HG03175 (cell line): ENCODE results near the gene TTC31.
"Not testable (repeated sequence)": the region's sequence is repeated elsewhere in the genome, so short reads cannot be mapped to it uniquely, and the experiment has no call there.

Experiments
- ATAC-seq: cut with Tn5 transposase; IDR thresholded peaks from one replicate; pipeline ENCODE4 v1.9.1; 2021; ENCODE audit warnings: mild to moderate bottlenecking, moderate library complexity; ENCODE audit not compliant: unreplicated experiment

TTC31 gene

GRCh38 chr2:74457129-74457548 lies 25.7 kb upstream of the TTC31 start:
- ATAC-seq = no peak

- peak; percentile 27 for ATAC-seq
Observed at GRCh38 chr2:74457549-74458131, 25.2 kb upstream of the TTC31 start.

- ATAC-seq = peak; percentile 85
Observed at GRCh38 chr2:74458132-74458937, 24.5 kb upstream of the TTC31 start, which contains the start of gene WBP1. WBP1 (plus strand) TSS chr2:74458438; CDS start chr2:74458603, 165 bp downstream.

DNA sequence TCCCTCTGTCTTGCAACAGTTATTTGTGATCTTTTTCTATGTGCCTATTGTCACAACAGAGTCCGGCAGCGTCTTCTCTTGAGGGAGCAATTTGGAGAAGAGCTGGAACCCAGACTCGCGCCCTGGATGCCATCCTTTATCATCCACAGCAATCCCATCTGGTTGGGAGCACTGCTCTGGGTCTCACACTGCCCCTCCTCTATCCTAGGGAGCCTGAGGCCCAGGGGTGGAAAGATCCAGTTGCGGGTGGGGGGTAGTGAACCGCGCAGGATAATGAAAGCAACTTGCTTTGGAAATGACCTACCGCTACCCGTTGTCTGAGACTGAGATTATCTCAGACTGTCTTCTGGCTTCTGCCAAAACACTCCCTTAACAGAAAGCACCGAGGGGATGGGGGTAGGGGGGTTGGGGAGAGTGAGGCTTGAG lies 23.9 kb upstream of the TTC31 start:
- ATAC-seq = no peak

DNA sequence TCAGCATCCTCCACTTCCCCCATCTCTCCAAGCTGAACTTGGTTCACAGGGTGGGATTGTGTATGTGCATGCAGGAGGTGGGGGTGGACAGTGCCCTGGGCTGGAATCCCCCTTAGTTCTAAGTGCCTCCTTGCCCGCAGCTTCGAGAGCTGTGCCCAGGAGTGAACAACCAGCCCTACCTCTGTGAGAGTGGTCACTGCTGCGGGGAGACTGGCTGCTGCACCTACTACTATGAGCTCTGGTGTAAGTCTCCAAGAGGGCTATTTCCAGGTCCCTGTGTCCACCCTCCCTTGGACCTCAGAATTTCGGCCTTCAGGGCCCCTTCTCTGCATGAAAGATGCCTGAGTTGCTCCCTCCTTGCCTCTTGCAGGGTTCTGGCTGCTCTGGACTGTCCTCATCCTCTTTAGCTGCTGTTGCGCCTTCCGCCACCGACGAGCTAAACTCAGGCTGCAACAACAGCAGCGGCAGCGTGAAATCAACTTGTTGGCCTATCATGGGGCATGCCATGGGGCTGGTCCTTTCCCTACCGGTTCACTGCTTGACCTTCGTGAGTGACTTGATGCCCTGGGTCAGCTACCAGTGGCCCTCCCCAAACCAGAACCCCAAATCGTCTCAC lies 23.3 kb upstream of the TTC31 start:
- not testable (repeated sequence) for ATAC-seq

DNA sequence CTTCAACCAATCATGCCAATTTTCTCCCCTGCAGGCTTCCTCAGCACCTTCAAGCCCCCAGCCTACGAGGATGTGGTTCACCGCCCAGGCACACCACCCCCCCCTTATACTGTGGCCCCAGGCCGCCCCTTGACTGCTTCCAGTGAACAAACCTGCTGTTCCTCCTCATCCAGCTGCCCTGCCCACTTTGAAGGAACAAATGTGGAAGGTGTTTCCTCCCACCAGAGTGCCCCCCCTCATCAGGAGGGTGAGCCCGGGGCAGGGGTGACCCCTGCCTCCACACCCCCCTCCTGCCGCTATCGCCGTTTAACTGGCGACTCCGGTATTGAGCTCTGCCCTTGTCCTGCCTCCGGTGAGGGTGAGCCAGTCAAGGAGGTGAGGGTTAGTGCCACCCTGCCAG lies 22.7 kb upstream of the TTC31 start:
- not testable (repeated sequence) for ATAC-seq

DNA sequence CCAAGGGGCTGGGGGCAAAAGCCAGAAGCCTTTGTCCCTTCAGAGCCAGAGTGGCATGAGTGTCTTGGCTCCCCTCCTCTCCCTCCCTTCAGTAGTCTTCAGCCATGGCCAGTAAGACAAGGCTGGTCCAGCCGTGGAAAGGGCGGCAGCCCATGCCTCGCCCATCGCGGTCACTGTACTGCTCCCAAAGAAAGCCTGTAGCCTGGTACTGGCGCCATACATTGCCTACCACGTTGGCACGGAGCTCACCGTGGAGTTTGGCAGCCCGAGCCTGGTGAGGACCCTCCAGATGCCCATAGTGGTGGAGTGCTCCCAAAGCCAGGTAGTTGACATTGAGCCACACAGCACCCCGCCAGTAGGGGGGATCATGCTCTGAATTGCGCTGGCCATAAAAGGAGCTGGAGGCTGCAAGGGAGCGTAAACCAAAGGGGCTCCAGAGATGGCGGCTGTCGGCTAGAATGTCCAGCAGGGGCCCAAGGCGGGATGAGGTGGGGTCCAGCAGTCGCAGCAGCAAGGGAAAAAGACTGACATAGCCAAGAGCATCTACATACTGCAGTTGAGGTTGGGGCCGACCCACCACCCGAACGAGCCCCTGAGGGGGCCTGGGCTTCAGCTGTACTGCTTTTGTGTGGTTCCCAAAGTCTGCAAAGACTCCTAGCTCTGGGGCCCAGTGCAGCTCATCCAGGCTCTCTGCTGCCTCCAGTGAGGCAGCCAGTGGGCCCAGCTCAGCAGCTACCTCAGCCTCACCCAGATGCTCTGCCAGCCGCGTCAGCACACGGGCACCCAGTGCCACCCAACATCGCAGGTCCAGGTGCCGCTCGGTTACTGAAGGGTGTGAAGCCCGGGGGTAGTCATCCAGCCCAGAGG lies 21.5 kb upstream of the TTC31 start:
- no peak for ATAC-seq

- no peak for ATAC-seq
Observed at GRCh38 chr2:74462054-74462785, 20.7 kb upstream of the TTC31 start.

- ATAC-seq = no peak
Observed at GRCh38 chr2:74462786-74463105, 20.1 kb upstream of the TTC31 start.

DNA sequence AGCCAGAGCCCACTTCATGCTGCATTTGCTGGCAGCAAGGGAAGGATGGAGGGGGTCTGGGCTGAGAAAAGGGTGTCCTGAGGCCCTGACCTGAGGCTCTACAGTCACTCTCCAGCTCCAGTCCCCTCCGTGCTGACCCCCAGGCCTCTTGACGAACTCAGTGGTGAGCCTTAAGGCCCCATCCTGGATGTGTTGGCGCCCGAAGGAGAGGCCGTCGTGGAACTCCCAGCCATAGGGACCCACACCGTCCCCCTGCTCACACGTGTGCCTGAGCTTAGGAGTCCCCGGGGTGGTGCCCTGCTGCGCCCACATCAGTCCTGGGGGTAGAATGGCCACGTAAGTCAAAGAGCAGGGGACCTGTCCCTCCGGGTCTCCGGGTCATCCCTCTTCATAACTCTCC lies 18.5 kb upstream of the TTC31 start:
- no peak for ATAC-seq

DNA sequence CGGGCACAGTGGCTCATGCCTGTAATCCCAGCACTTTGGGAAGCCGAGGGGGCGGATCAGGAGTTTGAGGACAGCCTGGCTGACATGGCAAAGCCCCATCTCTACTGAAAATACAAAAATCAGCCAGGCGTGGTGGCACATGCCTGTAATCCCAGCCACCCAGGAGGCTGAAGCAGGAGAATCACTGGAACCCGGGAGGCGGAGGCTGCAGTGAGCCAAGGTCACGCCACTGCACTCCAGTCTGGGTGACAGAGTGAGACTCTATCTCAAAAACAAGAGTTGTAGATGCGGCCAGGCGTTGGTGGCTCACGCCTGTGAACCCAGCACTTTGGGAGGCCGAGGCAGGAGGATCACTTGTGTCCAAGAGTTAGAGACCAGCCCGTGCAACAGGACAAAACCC lies 12.1 kb upstream of the TTC31 start:
- ATAC-seq = not testable (repeated sequence)

- no peak for ATAC-seq
Observed at GRCh38 chr2:74471332-74472065, 11.4 kb upstream of the TTC31 start.

- peak; percentile 85 for ATAC-seq
Observed at GRCh38 chr2:74472086-74472944, 10.6 kb upstream of the TTC31 start, which contains the start of gene MRPL53. MRPL53 (minus strand) TSS chr2:74472680; CDS start chr2:74472660, 20 bp downstream.

GRCh38 chr2:74472945-74473258 lies 10.0 kb upstream of the TTC31 start:
- ATAC-seq = no peak

GRCh38 chr2:74474481-74474880 lies 8.4 kb upstream of the TTC31 start:
- ATAC-seq = no peak

- no peak for ATAC-seq
Observed at GRCh38 chr2:74474899-74475298, 8.0 kb upstream of the TTC31 start.

- no peak for ATAC-seq
Observed at GRCh38 chr2:74481431-74481830, 1.4 kb upstream of the TTC31 start.

DNA sequence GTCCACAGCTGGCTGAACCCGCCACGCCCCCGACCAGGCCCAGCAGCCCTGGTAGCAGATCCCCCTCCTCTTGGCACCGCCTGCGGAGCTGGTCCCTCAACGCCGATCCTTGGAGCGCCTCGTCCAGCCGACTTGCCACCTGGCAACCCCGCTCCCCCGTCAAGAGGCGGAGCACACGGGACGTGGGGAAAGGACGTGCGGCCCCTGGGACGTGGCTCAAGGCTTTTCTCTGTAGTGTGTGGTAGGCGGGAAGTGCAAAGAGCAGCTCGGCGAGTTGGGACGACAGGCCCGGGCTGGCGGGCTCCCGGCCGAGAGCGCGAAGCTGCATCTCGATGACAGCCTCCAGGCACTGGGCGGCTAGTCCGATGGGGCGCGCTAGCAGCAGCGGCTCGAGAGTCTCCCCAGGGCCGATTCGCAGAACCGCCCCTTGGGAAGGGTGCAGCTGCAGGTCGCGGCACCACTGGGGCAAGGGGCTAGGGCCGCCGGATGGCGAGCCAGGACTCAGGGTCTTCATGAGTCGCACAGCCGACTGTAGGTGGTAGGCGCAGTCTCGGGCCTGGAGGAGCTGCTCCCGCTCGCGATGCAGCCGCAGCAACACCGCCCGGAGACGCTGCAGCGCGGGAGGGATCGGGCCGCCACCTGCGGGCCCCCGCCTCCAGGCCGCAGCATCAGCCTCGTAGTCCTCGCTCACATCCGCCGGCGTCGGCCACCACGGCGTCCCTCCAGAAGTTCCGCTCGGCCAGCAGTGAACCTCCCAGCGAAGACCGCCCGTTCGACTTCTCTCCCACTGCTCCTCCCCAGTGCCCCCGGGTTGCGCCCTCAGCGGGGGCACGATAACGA lies 700 bp upstream of the TTC31 start:
- peak; percentile 43 for ATAC-seq
